Tibial nerve (tissue), 4 donors: ENCODE results near the gene TNS3.

ENCODE experiments used
- EP300 ChIP-seq, 2 donors: sonication (generic); formaldehyde crosslinking; IDR thresholded peaks; one replicate each; pipeline ENCODE4 v1.6.1; 2017; ENCODE audit warnings: antibody characterized with exemption in 2 of 2, mild to moderate bottlenecking in 1 of 2
- POLR2A ChIP-seq, 2 donors: fragments of 450-650 bp; IDR thresholded peaks; one replicate each; pipeline ENCODE4 v1.6.1; 2017; ENCODE audit warnings: antibody characterized with exemption in 2 of 2, mild to moderate bottlenecking in 2 of 2, moderate library complexity in 2 of 2
- TF ChIP-seq, protein P1 (sequence below), 5 experiments: fragments of 200-600 bp in 3 of 5; fragments of 450-650 bp in 2 of 5; sonication (generic) in 3 of 5; IDR thresholded peaks; one replicate each; pipeline ENCODE4 v1.5.1; 2016 to 2019; ENCODE audit warnings: antibody characterized with exemption in 5 of 5, mild to moderate bottlenecking in 3 of 5, moderate library complexity in 2 of 5

DNA sequence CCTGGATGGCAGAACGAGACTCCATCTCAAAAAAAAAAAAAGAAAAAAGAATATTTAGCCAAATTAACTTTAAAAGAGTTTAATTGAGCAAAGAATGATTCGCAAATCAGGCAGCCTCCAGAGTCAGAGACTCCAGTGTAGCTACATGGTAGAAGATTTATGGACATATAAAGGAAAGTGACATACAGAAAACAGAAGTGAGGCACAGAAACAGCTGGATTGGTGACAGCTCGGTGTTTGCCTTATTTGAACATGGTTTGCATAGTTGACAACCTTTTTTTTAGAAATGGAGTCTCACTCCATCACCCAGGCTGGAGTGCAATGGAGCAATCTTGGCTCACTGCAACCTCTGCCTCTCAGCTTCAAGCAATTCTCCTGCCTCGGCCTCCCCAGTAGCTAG, 35.2 kb upstream of the TNS3 start:
- TF ChIP-seq, protein P1, sequence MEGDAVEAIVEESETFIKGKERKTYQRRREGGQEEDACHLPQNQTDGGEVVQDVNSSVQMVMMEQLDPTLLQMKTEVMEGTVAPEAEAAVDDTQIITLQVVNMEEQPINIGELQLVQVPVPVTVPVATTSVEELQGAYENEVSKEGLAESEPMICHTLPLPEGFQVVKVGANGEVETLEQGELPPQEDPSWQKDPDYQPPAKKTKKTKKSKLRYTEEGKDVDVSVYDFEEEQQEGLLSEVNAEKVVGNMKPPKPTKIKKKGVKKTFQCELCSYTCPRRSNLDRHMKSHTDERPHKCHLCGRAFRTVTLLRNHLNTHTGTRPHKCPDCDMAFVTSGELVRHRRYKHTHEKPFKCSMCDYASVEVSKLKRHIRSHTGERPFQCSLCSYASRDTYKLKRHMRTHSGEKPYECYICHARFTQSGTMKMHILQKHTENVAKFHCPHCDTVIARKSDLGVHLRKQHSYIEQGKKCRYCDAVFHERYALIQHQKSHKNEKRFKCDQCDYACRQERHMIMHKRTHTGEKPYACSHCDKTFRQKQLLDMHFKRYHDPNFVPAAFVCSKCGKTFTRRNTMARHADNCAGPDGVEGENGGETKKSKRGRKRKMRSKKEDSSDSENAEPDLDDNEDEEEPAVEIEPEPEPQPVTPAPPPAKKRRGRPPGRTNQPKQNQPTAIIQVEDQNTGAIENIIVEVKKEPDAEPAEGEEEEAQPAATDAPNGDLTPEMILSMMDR (IDR thresholded peaks at IDR 0.05) = no peak
- TF ChIP-seq POLR2A (IDR thresholded peaks at IDR 0.05) (no peak), EP300 (IDR thresholded peaks at IDR 0.05) (no peak)
